ENCODE measurements around the gene OR12D1. TPM values are rescaled to one million over a fixed set of nuclear protein-coding genes. Genes with fewer than 3 reads are reported as not detected.

The OR12D1 gene
- not detected for total RNA-seq

DNA sequence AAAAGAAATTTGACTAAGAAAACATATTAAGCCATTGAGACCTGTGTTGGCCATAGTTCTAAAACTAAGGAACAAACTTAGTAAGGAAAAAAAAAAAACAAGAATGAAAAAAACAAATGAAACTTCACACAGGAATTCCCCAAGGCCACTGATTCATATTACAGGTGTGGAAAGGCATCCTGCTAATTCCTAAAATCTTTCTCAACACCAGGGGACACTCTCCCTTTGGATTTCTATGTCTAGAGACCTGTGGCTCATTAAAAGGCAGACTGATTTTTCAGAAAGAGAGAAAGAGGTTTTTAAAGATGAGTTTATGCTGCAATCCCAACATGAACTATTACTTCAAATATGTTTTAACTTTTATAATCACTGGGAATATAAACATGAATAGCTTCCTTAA is at the start of gene OR12D1:
Gene OR12D1 (plus strand): TSS at position 341 of the 400 bp plus-strand sequence.

DNA sequence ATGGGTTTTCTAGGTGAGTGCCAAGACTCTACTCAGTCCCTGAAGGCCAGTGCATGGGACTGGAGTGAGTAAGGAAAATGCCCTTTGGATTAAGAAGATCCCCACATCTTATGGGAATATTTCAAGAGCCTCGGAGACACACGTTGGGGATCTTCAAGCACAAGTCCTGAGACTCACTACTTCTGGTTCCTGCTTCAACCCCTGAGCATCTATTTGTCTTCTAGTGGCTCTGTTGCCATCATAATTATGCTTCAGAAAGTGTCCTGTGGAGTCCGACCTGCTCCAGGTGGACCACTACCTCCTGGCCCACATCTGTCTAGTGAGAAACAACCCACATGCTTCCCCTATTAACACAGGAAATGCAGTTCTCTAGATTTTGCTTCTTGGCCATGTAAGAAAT is 46.0 kb upstream of the OR12D1 start, which contains the start of gene OR5V1:
Gene OR5V1 (minus strand): TSS at position 101 of the 400 bp plus-strand sequence. CDS start 12,670 bp downstream, outside the sequence.

GRCh38 chr6:29375191-29375590 is 39.5 kb upstream of the OR12D1 start, which contains the start of gene OR12D3:
TSS of gene OR12D3 (minus strand) at chr6:29375291. CDS start at chr6:29375287, 4 bp downstream.

DNA sequence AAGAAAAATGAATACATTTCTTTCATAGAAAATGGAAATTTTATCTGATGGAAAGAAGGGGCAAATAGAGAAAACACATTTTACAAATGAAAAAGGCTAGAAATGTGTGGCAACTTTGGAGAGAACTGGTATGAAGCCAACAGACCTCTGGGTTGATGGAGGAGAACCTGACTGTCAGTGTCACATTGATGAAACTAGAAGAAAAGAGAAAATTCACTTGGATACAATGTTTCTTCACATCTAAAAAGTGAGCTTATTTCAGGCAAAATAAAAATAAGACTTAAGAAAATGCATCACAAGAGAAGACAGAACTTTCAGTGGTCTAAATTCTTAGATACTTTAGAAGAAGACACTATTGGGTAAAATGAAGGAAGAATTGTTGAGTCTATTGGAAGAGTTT is 19.4 kb upstream of the OR12D1 start, which contains the start of gene OR12D2:
Gene OR12D2 (plus strand): TSS at position 301 of the 400 bp plus-strand sequence. CDS start 1,069 bp downstream, outside the sequence.

GRCh38 chr6:29439006-29439405 is 24.3 kb downstream of the OR12D1 start, which contains the start of gene OR10C1:
TSS of gene OR10C1 (plus strand) at chr6:29439306. CDS start at chr6:29440016, 710 bp downstream.

GRCh38 chr6:29456971-29457370 is 42.2 kb downstream of the OR12D1 start, which contains the start of the genes OR11A1 and OR2H1:
TSS of gene OR11A1 (minus strand) at chr6:29457071. CDS start at chr6:29427641, 29,430 bp downstream.
TSS of gene OR2H1 (plus strand) at chr6:29457155. CDS start at chr6:29461770, 4,615 bp downstream.

Other genes starting within 250 kb of the OR12D1 start
- gene OR2J2, start 244.0 kb upstream of the OR12D1 start, total RNA-seq = not detected
- not detected for gene OR14J1, start 113.2 kb upstream of the OR12D1 start, total RNA-seq
- not detected for gene OR5V1, start 46.1 kb upstream of the OR12D1 start, total RNA-seq
- gene OR12D3, start 39.6 kb upstream of the OR12D1 start, total RNA-seq = not detected
- not detected for gene OR12D2, start 19.3 kb upstream of the OR12D1 start, total RNA-seq
- gene OR10C1, start 24.4 kb downstream of the OR12D1 start, total RNA-seq = not detected
- gene OR11A1, start 42.1 kb downstream of the OR12D1 start, total RNA-seq = not detected
- not detected for gene OR2H1, start 42.2 kb downstream of the OR12D1 start, total RNA-seq
- gene MAS1L, start 73.0 kb downstream of the OR12D1 start, total RNA-seq = 0.33 TPM
- not detected for gene UBD, start 144.8 kb downstream of the OR12D1 start, total RNA-seq
- gene OR2H2, start 170.2 kb downstream of the OR12D1 start, total RNA-seq = not detected
- 81.5 TPM for gene GABBR1, start 218.3 kb downstream of the OR12D1 start, total RNA-seq
- 0.16 TPM for gene MOG, start 242.2 kb downstream of the OR12D1 start, total RNA-seq

Measured in camera-type eye (tissue), 1 donor.